ENCODE results near the gene ELF5.

- TF ChIP-seq, protein P1, sequence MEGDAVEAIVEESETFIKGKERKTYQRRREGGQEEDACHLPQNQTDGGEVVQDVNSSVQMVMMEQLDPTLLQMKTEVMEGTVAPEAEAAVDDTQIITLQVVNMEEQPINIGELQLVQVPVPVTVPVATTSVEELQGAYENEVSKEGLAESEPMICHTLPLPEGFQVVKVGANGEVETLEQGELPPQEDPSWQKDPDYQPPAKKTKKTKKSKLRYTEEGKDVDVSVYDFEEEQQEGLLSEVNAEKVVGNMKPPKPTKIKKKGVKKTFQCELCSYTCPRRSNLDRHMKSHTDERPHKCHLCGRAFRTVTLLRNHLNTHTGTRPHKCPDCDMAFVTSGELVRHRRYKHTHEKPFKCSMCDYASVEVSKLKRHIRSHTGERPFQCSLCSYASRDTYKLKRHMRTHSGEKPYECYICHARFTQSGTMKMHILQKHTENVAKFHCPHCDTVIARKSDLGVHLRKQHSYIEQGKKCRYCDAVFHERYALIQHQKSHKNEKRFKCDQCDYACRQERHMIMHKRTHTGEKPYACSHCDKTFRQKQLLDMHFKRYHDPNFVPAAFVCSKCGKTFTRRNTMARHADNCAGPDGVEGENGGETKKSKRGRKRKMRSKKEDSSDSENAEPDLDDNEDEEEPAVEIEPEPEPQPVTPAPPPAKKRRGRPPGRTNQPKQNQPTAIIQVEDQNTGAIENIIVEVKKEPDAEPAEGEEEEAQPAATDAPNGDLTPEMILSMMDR (IDR thresholded peaks at IDR 0.05; ENCODE audit: insufficient read depth, low read length, poor library complexity, severe bottlenecking) = no peak
- no peak for TF ChIP-seq EZH2phosphoT487 (conservative IDR thresholded peaks at IDR 0.05; ENCODE audit: low read length)
These were observed 11.5 kb upstream of the ELF5 start for GRCh38 chr11:34525098-34525497.
